GM18508 (cell line): Measurements from ENCODE around the gene ITGA1.

ENCODE experiments used
- ATAC-seq: cut with Tn5 transposase; IDR thresholded peaks from one replicate; pipeline ENCODE4 v1.9.1; 2021; ENCODE audit warnings: moderate number of reproducible peaks; ENCODE audit not compliant: insufficient read depth, unreplicated experiment

The ITGA1 gene

GRCh38 chr5:52771343-52772039, 16.2 kb upstream of the ITGA1 start:
- peak; percentile 97 for ATAC-seq

DNA sequence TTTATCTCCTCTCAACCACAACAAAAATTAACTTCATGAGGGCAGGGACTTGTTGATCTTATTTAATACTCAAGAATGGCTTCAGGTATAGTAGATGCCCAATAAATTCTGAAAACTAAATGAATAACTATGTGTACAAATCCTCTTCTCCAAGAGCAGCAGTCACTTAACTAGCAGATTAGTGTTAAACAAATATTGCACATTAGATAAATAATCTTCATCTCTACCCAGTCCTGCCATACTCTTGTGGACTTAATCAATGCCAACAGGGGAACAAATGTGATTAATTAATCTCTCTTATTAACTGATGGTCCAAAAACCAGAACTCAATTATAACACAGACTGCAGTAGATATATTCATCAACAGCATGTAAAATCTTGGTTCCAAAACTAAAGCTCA, 15.0 kb upstream of the ITGA1 start:
- no peak for ATAC-seq

GRCh38 chr5:52773342-52773741, 14.4 kb upstream of the ITGA1 start:
- ATAC-seq: no peak

- no peak for ATAC-seq
Observed at GRCh38 chr5:52774005-52774410, 13.7 kb upstream of the ITGA1 start.

DNA sequence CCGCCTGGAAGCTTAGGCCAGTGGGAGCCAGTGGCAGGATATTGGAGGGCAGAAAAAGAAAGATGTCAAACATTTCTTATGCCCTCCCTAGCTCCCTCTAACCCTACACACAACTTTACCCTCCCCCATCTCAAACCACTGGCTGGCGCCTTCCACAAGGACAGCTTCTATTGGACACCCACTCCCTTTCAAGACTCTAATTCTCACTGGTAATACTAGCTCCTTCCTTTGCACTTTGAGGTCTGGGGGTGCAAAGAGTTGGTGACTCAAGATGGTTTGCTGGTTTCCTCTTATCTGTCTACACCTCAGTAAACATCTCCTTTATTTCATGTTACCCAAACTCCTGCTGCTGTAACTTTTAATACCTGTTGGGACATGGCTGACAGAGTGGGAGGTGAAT, 11.6 kb upstream of the ITGA1 start:
- ATAC-seq: no peak

GRCh38 chr5:52777186-52777585, 10.5 kb upstream of the ITGA1 start:
- no peak for ATAC-seq

- ATAC-seq: no peak
Observed at GRCh38 chr5:52778781-52779180, 8.9 kb upstream of the ITGA1 start.

- no peak for ATAC-seq
Observed at GRCh38 chr5:52779213-52779612, 8.5 kb upstream of the ITGA1 start.

DNA sequence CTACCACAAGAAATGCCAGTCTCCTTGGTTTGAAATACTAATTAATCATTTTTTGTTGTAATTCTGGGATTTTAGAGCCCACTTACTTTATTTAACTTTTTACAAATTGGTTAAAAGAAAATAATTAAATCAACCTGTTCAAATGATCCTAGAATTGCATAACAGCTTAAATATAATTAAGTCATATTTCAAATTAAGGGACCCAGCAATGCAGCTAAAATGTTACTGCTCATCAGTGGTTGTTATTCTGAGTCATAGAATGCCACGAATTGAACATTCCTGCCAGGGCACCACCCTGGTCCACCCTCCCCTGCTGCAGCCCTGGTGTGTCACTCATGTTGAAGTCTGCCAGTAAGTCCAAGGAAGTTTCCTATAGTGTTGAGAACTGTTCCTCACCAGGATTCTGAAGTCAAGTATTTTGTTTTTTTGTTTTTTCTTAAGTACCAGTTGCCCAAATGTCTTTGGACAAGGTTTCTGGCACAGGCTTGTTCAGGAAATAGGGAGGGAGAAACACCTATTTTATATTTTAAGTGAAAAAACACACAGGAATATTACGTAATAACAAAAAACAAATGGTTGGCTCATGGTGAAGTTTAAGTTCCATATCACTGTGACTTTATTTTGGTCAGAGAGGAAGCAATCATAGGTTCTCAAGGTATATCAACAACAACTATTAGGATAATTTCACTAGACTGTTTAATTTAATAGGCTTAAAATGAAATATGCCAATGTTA, 4.3 kb upstream of the ITGA1 start:
- ATAC-seq: no peak

DNA sequence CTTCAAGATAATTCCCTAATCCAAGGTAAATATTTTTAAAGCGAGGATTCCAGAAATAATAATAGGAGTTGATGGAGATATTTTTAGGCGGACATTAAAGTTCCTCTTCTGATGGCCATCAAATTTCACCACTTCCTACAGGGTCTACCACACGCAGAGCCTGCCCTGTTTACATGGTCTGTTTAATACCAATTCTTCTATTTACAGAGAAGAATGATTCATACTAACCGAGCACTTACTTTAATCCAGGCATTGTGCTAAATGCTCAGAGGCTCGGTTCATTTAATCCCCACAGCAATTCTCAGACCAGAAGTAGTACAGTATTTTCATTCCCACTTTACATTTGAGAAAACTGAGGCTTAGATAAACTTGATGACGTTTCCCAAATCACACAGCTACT, 3.0 kb upstream of the ITGA1 start:
- ATAC-seq: no peak

DNA sequence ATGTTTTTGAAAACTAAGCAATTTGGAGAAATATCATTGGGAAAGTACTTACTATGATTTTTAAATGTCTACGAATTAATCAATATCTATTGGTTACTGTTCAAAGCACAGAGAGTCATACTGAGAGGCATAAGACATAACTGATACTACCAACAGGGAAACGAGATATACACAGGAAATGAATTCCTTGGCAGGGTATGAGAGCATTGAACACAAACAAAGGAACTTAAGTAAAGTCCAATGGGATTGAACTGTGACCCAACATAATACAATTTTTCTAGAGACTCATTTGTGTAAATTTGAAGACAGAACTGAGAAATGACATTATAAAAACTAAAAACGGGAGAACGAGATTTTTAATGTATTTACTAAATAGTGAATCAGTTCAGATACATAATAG, 1.3 kb upstream of the ITGA1 start:
- ATAC-seq: no peak

DNA sequence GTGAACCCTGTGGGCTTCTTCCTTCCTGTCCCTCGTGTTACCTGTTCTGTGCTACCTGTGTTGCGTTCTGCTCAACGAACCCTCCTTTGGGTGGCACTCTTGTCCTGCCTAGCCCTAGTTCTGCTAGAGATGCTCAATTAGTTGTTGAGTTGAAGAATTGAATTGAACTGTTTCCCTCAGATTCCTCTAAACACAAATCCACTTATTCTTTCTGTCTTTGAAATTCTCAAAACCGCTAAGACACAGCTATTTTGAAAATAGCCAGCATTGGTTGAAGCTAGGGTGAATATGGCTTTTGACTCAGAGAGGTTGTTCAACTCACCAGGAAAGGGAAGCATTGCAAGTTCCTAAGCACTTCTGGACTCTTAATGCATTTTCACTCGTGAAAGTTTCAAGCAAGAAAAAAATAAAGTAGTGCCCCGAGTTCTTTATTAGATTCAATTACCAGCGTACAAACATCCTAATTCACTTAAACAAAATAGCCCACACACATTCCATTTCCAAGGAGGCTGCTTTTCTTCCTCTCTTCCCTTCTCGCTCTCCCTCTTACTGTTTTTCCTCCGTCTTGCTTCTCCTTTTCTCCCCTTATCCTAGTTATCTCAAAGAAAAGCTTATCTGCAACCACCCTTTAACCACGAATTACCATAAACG, 642 bp upstream of the ITGA1 start:
- ATAC-seq: no peak

DNA sequence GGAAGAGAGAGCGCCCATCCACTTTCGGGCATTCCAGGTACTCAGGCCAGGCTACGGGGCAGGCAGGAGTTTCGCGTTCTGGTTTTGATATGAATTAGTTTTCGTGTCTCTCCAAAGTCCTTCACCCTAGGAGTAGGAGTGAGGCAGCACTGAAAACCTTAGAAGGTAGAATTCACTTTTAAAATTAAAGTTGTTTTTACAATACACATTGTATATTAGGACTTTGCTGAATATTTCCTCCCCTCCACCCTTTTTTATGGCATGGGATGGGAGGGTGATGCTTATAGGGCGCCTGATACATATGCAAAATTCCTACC, 747 bp downstream of the ITGA1 start:
- ATAC-seq: no peak

DNA sequence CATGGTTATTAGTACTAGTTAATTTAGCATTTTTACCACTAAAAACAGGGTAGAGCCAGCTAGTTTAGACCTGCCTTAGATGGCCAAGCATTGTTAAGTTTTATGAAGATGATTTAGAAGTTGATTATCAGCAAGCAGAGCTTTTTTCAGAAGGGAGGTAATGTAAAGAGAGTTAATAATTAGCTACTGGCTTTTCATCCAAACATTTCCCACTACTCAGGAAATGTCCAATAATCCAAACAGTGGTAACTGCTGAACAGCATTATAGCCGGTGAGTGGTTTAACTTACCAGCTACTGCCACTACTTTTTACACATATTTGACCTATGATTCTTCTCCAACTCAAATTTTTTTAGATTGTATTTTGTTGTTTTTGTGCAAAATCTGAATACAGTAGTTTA, 1.7 kb downstream of the ITGA1 start:
- no peak for ATAC-seq

DNA sequence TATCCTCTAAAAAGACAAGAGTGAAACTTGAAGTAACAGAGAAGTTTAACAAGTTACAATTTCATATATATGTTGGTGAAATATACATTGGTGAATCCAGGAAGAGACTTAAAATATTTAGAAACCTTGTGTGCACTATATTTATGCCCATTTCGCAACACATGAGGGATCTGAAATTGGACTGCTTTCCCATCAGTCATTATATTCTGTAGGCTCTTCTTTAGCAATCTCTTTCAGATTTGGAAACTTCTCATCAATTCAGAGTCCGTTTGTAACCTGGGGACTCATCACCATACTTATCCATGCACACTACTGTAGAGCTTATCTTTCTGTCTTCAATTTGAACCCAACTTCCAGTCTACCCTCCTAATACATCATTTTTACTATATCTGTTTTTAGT, 2.1 kb downstream of the ITGA1 start:
- no peak for ATAC-seq

- ATAC-seq: no peak
Observed at GRCh38 chr5:52791366-52791765, 3.6 kb downstream of the ITGA1 start.

- ATAC-seq: no peak
Observed at GRCh38 chr5:52794519-52794918, 6.8 kb downstream of the ITGA1 start.

DNA sequence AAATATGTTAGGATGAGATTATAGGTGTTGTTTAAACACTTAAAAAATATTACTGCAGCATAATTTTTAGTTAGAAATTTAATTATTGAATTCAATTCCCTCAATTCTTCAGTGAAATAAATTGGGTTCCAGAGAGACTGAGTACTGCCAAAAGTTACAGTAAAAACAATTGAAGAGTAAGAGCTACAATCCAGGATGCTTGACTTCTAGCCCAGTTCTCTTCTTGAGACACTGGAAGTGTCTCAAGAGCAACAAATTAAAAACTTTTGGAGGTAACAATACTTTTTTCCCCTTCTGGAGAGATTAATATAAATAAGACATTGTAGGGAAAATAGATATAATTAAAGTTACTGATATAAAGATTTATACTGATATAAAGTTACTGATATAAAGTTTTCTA, 8.3 kb downstream of the ITGA1 start:
- no peak for ATAC-seq

DNA sequence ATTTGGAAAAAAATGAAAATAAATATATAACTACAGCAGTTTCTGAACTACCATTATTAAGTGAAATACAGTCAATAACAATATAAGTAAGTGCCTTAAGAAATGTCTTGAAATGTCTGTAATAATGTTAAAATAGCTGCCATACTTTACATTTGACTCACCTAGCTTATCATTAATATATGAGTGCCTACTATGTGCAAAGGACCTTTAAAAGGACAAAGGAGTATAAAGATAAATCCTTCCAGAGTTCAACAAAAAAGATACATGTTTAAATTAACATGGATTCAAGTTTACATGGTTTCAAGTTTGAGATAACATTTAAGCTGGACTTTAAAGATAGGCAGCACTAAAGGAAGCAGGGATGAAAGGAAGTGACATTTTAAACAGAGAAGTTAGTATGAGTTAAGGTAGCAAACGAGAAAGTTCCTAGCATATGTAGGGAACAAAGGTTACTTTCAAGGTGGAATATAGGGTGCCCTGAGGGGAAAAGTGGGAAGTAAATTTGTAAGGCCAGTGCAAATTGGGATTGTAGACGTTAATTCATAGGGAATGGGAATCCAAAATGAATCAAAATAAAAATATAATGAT, 8.9 kb downstream of the ITGA1 start:
- ATAC-seq: no peak

DNA sequence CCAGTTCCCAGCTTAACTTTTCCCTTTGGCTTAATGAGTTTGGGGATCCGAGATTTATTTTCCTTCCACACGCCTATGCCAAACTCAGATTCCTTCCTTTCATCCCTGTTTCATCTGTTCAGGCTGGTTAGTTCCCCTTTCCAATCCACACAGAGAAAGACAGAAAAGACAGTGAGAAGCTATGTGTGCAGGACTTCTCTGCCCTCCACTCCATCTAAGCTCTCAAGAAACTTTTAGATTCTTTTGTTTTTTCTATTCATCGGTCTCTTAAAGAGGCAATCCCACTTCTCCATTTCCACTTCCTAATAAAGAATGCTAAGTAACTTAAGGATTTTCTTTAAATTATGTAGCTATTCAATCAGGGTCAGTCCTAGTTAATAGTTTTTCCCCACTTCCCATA, 11.2 kb downstream of the ITGA1 start:
- ATAC-seq: no peak

DNA sequence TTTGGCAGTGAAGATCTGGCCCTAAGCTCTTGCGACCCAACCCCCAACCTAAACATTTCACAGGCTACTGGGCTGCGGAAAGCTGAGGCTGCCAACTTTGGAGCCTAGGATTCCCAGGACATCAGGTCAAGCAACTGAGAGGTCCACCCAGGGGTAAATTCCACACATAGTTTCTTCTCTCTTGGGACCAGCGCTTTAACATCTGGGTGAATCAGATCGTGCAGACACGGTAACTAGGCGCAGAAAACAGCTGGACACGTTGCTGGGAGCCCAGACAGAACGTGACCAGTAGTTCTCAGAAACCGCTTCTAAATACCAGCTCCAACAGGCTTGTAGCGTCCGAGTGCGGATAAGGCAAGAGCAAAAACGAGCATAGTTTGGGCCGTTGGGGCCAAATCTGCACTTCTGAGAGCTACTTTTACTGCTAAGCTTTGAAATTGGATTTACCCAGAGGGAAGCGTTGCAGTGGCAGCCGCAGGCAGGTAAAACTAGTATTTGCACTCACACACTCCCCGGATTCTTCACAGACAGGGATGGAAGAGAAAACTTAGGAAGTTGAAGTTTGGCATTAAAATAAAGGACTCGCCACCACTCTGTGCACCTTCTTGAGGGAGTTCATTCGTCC, 11.8 kb downstream of the ITGA1 start:
- peak; percentile 22 for ATAC-seq
